IMR-90 (cell line): ENCODE measurements around the gene RAP1GAP. TPM values are rescaled to one million over a fixed set of nuclear protein-coding genes. Genes with fewer than 3 reads are reported as not detected.

Experiments used
- ATAC-seq: fragments of 200-7000 bp; cut with Tn5 transposase; 2 replicates; pipeline ENCODE4 v1.9.1; 2020; ENCODE audit warnings: low read depth, mild to moderate bottlenecking, moderate library complexity
- BruUV-seq: library from RNA; stranded (reverse); fragments of 400-500 nt; replicated peaks from 2 replicates; lab custom pipeline; 2021; lab: Mats Ljungman, UMichigan
- CTCF ChIA-PET: fragments of 300-600 bp; formaldehyde crosslinking; extraction: SDS; loops from one replicate; lab custom pipeline; 2021; ENCODE audit warnings: antibody characterized with exemption; lab: Yijun Ruan, JAX
- POLR2A ChIA-PET: fragments of 300-600 bp; sonication (Branson Sonifier 250); formaldehyde crosslinking; loops from one replicate; lab custom pipeline; 2022; ENCODE audit warnings: antibody characterized with exemption; ENCODE audit not compliant: unreplicated experiment; lab: Charles Lee
- DNase-seq: peaks from one replicate; pipeline ENCODE4 v3.0.0; 2013
- H2AFZ ChIP-seq: replicated peaks from 2 replicates; pipeline ENCODE3; 2013; ENCODE audit warnings: low read length, mild to moderate bottlenecking; ENCODE audit not compliant: poor library complexity
- H2AK5ac ChIP-seq: 2 replicates; pipeline ENCODE4 v1.6.1; 2013; ENCODE audit warnings: low read depth, low read length, inconsistent platforms
- H2AK9ac ChIP-seq: replicated peaks from 2 replicates; pipeline ENCODE3; 2013; ENCODE audit warnings: mild to moderate bottlenecking, low read depth, low read length, moderate library complexity; ENCODE audit not compliant: poor library complexity
- H2BK120ac ChIP-seq: 2 replicates; pipeline ENCODE4 v1.6.1; 2013; ENCODE audit warnings: low read depth, low read length, inconsistent platforms
- H2BK15ac ChIP-seq: 3 replicates; pipeline ENCODE4 v1.6.1; 2013; ENCODE audit warnings: low read depth, low read length, inconsistent platforms
- H2BK20ac ChIP-seq: 2 replicates; pipeline ENCODE4 v1.6.1; 2013; ENCODE audit warnings: low read depth, mild to moderate bottlenecking, inconsistent platforms, low read length, moderate library complexity
- H2BK5ac ChIP-seq: 2 replicates; pipeline ENCODE4 v1.6.1; 2013; ENCODE audit warnings: mild to moderate bottlenecking, low read depth, low read length, inconsistent platforms; ENCODE audit not compliant: poor library complexity, severe bottlenecking
- H3K14ac ChIP-seq: replicated peaks from 2 replicates; pipeline ENCODE4 v1.6.1; 2013; ENCODE audit warnings: low read depth, low read length, inconsistent platforms
- H3K18ac ChIP-seq: 2 replicates; pipeline ENCODE4 v1.6.1; 2013; ENCODE audit warnings: low read depth, low read length, control low read depth
- H3K23ac ChIP-seq: 2 replicates; pipeline ENCODE4 v1.6.1; 2013; ENCODE audit warnings: low read depth, low read length, inconsistent platforms
- H3K27ac ChIP-seq: 2 replicates; pipeline ENCODE4 v1.5.1; 2013; ENCODE audit warnings: mild to moderate bottlenecking, control low read depth, low read length; ENCODE audit not compliant: insufficient read depth
- H3K27me3 ChIP-seq: 2 replicates; pipeline ENCODE4 v1.6.1; 2013; ENCODE audit warnings: low read length; ENCODE audit not compliant: control insufficient read depth, insufficient read depth
- H3K36me3 ChIP-seq: 2 replicates; pipeline ENCODE4 v1.6.1; 2013; ENCODE audit warnings: low read length, mixed read lengths; ENCODE audit not compliant: control insufficient read depth, insufficient read depth
- H3K4ac ChIP-seq: 2 replicates; pipeline ENCODE4 v1.6.1; 2013; ENCODE audit warnings: low read depth, low read length, inconsistent platforms
- H3K4me1 ChIP-seq: 2 replicates; pipeline ENCODE4 v1.6.1; 2013; ENCODE audit warnings: low read length, mixed read lengths; ENCODE audit not compliant: control insufficient read depth, insufficient read depth
- H3K4me2 ChIP-seq: 2 replicates; pipeline ENCODE4 v1.6.1; 2013; ENCODE audit warnings: low read depth, mild to moderate bottlenecking, control low read depth, low read length, moderate library complexity
- H3K4me3 ChIP-seq: 2 replicates; pipeline ENCODE4 v1.5.1; 2013; ENCODE audit warnings: low read depth, mild to moderate bottlenecking, control low read depth, low read length, moderate library complexity; ENCODE audit not compliant: insufficient read depth
- H3K56ac ChIP-seq: 2 replicates; pipeline ENCODE4 v1.6.1; 2013; ENCODE audit warnings: low read length, inconsistent platforms; ENCODE audit not compliant: insufficient read depth; ENCODE audit errors: extremely low read depth
- H3K79me1 ChIP-seq, 2 experiments: 2 replicates each; pipeline ENCODE4 v1.6.1; 2013; ENCODE audit warnings: low read length in 2 of 2, inconsistent platforms in 1 of 2, low read depth in 1 of 2
- H3K9ac ChIP-seq: 2 replicates; pipeline ENCODE4 v1.6.1; 2013; ENCODE audit warnings: low read depth, low read length, control low read depth
- H3K9me1 ChIP-seq: 2 replicates; pipeline ENCODE4 v1.6.1; 2013; ENCODE audit warnings: low read length, inconsistent platforms; ENCODE audit not compliant: insufficient read depth
- H3K9me3 ChIP-seq: 2 replicates; pipeline ENCODE4 v1.6.1; 2013; ENCODE audit warnings: low read length; ENCODE audit not compliant: control insufficient read depth, insufficient read depth
- H4K20me1 ChIP-seq: 2 replicates; pipeline ENCODE4 v1.6.1; 2013; ENCODE audit warnings: low read length, inconsistent platforms; ENCODE audit not compliant: insufficient read depth
- H4K5ac ChIP-seq: 2 replicates; pipeline ENCODE4 v1.6.1; 2013; ENCODE audit warnings: mild to moderate bottlenecking, low read depth, low read length, control low read depth
- H4K8ac ChIP-seq, 2 experiments: 2 replicates each; pipeline ENCODE4 v1.6.1; 2013; ENCODE audit warnings: low read depth in 2 of 2, low read length in 2 of 2, control low read depth in 1 of 2, inconsistent platforms in 1 of 2
- H4K91ac ChIP-seq: 2 replicates; pipeline ENCODE4 v1.6.1; 2013; ENCODE audit warnings: low read depth, low read length, inconsistent platforms; ENCODE audit not compliant: insufficient read depth
- CTCF ChIP-seq: conservative IDR thresholded peaks from 2 replicates; pipeline ENCODE4 v1.5.1; 2012; ENCODE audit warnings: mild to moderate bottlenecking, low read depth, low read length, improper control_type of control experiment
- FOS ChIP-seq: fragments of 150-350 bp; IDR thresholded peaks from 2 replicates; pipeline ENCODE4 v1.6.1; 2016; ENCODE audit warnings: low read depth, low read length
- NFE2L2 ChIP-seq: fragments of 150-350 bp; IDR thresholded peaks from 2 replicates; pipeline ENCODE4 v1.6.1; 2016; ENCODE audit warnings: low read depth, mild to moderate bottlenecking, low read length
- POLR2A ChIP-seq: IDR thresholded peaks from 2 replicates; pipeline ENCODE4 v1.6.1; 2012; ENCODE audit warnings: mild to moderate bottlenecking, low read depth, low read length
- RAD21 ChIP-seq: IDR thresholded peaks from 2 replicates; pipeline ENCODE4 v1.6.1; 2012; ENCODE audit warnings: low read length, improper control_type of control experiment
- RFX5 ChIP-seq: IDR thresholded peaks from 2 replicates; pipeline ENCODE4 v1.8.0; 2012; ENCODE audit warnings: low read depth, mild to moderate bottlenecking, low read length, moderate library complexity
- SMC3 ChIP-seq: fragments of 150-350 bp; IDR thresholded peaks from 2 replicates; pipeline ENCODE4 v1.6.1; 2016; ENCODE audit warnings: low read depth, mild to moderate bottlenecking, antibody characterized with exemption, low read length, moderate library complexity
- WGBS, 2 experiments: methylation state at CpG; one replicate each; pipeline versions ENCODE4 v1.1.5 to v1.1.7; 2013; ENCODE audit warnings: missing lambda C conversion rate in 2 of 2; ENCODE audit not compliant: insufficient read length in 1 of 2; ENCODE audit errors: extremely low coverage in 2 of 2; 5-methylcytosine and 5-hydroxymethylcytosine counted together
- dilution Hi-C: fragments of 300-500 bp; cut with HindIII; formaldehyde crosslinking; loops from one replicate; pipeline ENCODE4 v1.14.3; 2018; ENCODE audit warnings: low sequenced_read_pairs; ENCODE audit not compliant: unreplicated experiment
- in situ Hi-C: fragments of 300-500 bp; cut with MboI; formaldehyde crosslinking; loops from 3 replicates; pipeline ENCODE4 v1.14.3; 2019; ENCODE audit warnings: low sequenced_read_pairs, inconsistent platforms, mixed read lengths
- intact Hi-C: fragments of 100-400 bp; cut with micrococcal nuclease; formaldehyde crosslinking; loops from 2 replicates; pipeline ENCODE4 v1.10.0; 2022
- polyA plus RNA-seq, 3 experiments: library from polyadenylated mRNA; depleted of rRNA; stranded (reverse); fragments of >200 nt; gene quantifications; 2 replicates each; pipeline ENCODE4 v1.2.3, GENCODE V29; 2012; ENCODE audit warnings: low replicate concordance in 1 of 3
- total RNA-seq: library from RNA; depleted of rRNA; stranded (reverse); fragments of >200 nt; gene quantifications from 2 replicates; pipeline ENCODE4 v1.2.3, GENCODE V29; 2012

The RAP1GAP gene
- total and polyA plus RNA-seq, 2 of the 4 experiments (the other 2 are of a cell fraction) = under 0.01 to 0.10 TPM

GRCh38 chr1:21597753-21598152 lies 71.4 kb downstream of the RAP1GAP start:
- H2AK5ac ChIP-seq = no peak overlapping the region
- intact Hi-C loops (no loop called here), dilution Hi-C loops (no loop called here), in situ Hi-C loops (no loop called here)
- no peak overlapping the region for H2BK5ac ChIP-seq
- no peak for ATAC-seq
- H2BK20ac ChIP-seq = no peak overlapping the region
- no peaks in the 10 kb centered on the region for H3K9me1 ChIP-seq
- BruUV-seq = no TSS peak
- H2AFZ ChIP-seq = no peak overlapping the region
- H3K14ac ChIP-seq = no peak overlapping the region
- H3K79me1 ChIP-seq = no peaks in the 10 kb centered on the region
- POLR2A ChIA-PET = no interaction called here
- WGBS, 2 experiments = no CpG with 5 or more reads among the region's 19 CpGs
- H2AK9ac ChIP-seq = no peak overlapping the region
- no peak overlapping the region for H3K56ac ChIP-seq
- CTCF ChIA-PET = interaction anchor here (1.7 kb wide), 1 partner anchor 229 kb away, joined by 4 read pairs; no protein-coding TSS in a partner anchor
- no peaks in the 10 kb centered on the region for H3K4me1 ChIP-seq
- H4K5ac ChIP-seq = no peak overlapping the region
- H3K27me3 ChIP-seq = peaks cover 27% of the 10 kb centered on the region
- no peak overlapping the region for H3K4me2 ChIP-seq
- H3K4ac ChIP-seq = no peak overlapping the region
- no peaks in the 10 kb centered on the region; the same call in 1 of the 2 replicates for H4K20me1 ChIP-seq
- no peak overlapping the region for H3K27ac ChIP-seq
- TF ChIP-seq NFE2L2 (no peak), POLR2A (no peak), CTCF (no peak), FOS (no peak), SMC3 (no peak), RFX5 (no peak), RAD21 (no peak)
- H3K4me3 ChIP-seq = no peak overlapping the region
- H3K9ac ChIP-seq = no peak overlapping the region
- no peak overlapping the region for H2BK15ac ChIP-seq
- no peaks in the 10 kb centered on the region for H3K9me3 ChIP-seq
- H3K23ac ChIP-seq = no peak overlapping the region
- no peak overlapping the region for H3K18ac ChIP-seq
- H3K36me3 ChIP-seq = no peaks in the 10 kb centered on the region
- no peak overlapping the region for H4K8ac ChIP-seq
- no peak overlapping the region for H2BK120ac ChIP-seq
- DNase-seq = no peak
- no peak overlapping the region for H4K91ac ChIP-seq
